ENCODE data around the gene SIDT2.

The SIDT2 gene

DNA sequence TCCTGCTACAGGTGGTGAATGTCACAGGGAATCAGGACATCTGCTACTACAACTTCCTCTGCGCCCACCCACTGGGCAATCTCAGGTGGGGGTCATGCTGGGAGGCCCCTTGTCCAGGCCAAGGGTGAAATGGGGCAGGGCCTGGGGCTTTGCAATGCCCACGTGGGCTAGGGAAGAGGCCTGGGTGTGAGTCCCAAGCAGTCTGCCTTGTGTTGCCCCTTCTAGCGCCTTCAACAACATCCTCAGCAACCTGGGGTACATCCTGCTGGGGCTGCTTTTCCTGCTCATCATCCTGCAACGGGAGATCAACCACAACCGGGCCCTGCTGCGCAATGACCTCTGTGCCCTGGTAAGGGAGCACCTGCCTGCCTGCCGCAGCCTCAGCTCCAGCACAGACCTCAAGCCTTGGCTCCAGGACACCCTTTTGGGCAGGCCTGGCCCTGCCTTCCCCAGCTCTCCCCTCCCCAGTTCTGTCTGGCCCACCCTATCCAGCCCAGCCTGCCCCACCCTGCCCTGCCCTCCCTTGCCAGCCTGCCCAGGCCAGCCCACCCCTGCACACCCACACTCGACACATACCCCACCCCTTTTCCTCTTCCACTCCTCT is 11.5 kb downstream of the SIDT2 start:
- H3K4me3 ChIP-seq (ENCODE audit: low read depth, low read length) = no peak overlapping the region
- TF ChIP-seq, protein P1, sequence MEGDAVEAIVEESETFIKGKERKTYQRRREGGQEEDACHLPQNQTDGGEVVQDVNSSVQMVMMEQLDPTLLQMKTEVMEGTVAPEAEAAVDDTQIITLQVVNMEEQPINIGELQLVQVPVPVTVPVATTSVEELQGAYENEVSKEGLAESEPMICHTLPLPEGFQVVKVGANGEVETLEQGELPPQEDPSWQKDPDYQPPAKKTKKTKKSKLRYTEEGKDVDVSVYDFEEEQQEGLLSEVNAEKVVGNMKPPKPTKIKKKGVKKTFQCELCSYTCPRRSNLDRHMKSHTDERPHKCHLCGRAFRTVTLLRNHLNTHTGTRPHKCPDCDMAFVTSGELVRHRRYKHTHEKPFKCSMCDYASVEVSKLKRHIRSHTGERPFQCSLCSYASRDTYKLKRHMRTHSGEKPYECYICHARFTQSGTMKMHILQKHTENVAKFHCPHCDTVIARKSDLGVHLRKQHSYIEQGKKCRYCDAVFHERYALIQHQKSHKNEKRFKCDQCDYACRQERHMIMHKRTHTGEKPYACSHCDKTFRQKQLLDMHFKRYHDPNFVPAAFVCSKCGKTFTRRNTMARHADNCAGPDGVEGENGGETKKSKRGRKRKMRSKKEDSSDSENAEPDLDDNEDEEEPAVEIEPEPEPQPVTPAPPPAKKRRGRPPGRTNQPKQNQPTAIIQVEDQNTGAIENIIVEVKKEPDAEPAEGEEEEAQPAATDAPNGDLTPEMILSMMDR (IDR thresholded peaks at IDR 0.05; ENCODE audit: low read depth, low read length, missing control alignments) = no peak
- no peak for DNase-seq (ENCODE audit: low read depth)

DNA sequence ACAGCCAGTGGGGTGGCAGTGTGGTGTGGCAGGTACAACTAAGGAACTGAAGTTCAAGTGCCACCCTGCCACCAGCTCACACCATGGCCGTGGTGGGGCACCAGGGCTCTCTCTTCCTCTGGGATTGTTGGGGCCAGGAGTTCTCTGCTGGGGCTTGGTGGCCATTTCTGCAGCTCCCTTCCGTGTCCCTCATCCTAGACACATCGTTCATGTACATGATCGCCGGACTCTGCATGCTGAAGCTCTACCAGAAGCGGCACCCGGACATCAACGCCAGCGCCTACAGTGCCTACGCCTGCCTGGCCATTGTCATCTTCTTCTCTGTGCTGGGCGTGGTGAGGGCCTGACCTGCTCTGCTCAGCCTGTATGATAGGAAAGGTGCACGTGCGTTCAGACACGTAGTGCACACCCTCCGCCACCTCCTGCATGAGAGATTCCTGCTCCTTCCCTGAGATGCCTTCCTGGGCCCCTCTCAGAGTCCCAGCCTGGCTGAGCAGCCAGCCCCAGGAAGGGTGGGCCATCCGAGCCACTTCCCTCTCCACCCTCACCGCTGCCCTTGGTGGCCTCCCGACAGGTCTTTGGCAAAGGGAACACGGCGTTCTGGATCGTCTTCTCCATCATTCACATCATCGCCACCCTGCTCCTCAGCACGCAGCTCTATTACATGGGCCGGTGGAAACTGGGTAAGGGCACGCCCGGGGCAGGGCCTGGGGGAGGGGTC is 13.3 kb downstream of the SIDT2 start:
- no peak overlapping the region for H3K4me3 ChIP-seq (ENCODE audit: low read depth, low read length)
- TF ChIP-seq, protein P1 (IDR thresholded peaks at IDR 0.05; ENCODE audit: low read depth, low read length, missing control alignments) = no peak
- DNase-seq (ENCODE audit: low read depth) = no peak

DNA sequence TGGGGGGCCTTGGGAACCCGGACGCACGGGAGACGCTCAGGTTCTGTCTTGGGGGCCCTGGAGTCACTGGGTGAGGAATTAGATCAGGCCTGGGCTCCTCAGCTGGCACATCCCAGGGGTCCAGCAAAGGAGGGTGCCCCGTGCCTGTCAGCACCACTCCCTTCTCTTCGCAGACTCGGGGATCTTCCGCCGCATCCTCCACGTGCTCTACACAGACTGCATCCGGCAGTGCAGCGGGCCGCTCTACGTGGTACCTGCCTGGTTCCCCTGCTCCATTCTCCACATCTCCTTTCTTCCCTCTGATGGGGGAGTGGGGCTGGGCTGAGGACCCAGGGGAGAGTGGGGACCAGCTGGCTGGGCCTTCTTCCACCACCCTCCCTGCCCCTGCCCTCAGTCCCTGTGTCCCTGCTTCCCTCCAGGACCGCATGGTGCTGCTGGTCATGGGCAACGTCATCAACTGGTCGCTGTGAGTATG is 13.9 kb downstream of the SIDT2 start:
- TF ChIP-seq, protein P1 (IDR thresholded peaks at IDR 0.05; ENCODE audit: low read depth, low read length, missing control alignments) = no peak
- DNase-seq (ENCODE audit: low read depth) = no peak
- H3K4me3 ChIP-seq (ENCODE audit: low read depth, low read length) = no peak overlapping the region

DNA sequence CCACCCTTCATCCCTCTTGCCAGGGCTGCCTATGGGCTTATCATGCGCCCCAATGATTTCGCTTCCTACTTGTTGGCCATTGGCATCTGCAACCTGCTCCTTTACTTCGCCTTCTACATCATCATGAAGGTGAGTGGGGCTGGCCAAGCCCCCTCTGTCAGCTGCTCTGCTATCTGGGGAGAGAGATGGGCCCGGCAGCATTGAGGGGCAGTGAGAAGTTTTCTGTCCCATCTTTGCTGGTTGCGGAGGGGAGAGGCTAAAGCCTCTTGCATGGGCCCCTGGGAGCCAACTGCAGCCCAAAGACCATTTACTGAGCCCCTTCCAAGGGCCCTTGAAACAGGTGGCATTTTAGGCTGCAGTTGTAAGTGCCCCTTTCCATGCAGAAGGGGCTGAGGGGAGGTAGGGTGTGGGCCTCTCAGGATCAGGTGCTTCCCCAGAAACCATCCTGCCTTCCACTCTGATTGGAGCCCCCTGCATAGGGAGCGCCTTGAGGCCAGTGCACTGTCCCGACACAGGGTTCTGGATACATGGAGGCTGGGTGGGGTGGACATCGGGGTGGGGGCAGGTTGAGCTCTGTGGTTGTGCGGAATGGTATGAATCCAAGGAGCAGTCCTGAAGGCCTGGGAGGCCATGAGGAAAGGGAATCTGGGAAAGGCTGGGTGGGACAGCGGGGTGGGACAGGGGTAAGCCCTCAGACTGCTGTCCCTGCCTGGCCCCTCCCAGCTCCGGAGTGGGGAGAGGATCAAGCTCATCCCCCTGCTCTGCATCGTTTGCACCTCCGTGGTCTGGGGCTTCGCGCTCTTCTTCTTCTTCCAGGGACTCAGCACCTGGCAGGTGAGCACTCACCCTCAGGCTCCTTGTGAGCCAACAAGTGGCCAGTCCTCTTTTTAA is 14.8 kb downstream of the SIDT2 start:
- DNase-seq (ENCODE audit: low read depth) = no peak
- TF ChIP-seq, protein P1 (IDR thresholded peaks at IDR 0.05; ENCODE audit: low read depth, low read length, missing control alignments) = no peak
- no peak overlapping the region for H3K4me3 ChIP-seq (ENCODE audit: low read depth, low read length)

DNA sequence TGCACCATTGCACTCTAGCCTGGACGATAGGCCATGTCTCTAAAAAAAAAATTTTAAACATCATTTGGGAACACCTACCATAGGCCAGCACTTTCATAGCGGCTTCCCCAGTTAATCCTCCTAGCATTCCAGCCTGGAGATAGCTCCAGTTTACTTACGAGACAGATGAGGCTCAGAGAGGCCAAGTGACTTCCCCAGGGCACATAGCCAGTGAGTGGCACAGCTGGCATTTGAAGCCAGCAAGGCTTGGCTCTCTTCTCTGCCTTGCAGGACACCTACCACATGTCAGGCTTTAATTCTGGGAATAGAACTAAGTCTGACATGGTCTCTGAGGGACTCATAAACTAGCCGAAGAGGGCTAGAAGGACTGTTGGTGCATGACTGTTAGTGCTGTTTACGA is 15.7 kb downstream of the SIDT2 start:
- TF ChIP-seq, protein P1 (IDR thresholded peaks at IDR 0.05; ENCODE audit: low read depth, low read length, missing control alignments) = no peak
- H3K4me3 ChIP-seq (ENCODE audit: low read depth, low read length) = no peak overlapping the region

DNA sequence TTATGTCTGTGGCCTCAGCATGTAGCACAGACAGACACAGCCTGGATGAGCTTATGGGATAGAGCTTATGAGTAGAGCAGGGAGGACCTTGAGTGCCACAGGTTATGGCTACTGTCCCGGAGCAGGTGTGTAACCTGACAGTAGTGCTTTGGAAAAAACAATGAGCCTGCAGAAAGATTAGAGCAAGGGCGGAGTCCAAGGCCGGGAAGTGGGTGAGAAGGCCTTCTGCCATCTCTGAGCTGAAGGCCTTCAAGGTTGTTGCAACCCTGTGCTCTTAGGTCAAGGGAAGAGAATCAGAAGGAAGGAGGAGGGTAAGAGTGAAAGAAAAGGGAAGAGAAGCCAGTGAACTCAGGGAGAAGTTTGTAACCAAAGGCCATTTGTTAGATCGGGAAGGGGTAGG is 16.7 kb downstream of the SIDT2 start:
- TF ChIP-seq, protein P1 (IDR thresholded peaks at IDR 0.05; ENCODE audit: low read depth, low read length, missing control alignments) = no peak
- no peak overlapping the region for H3K4me3 ChIP-seq (ENCODE audit: low read depth, low read length)
- DNase-seq (ENCODE audit: low read depth) = no peak

More for the DNA sequence above, 15.7 kb downstream of the SIDT2 start:
- no peak for DNase-seq (ENCODE audit: low read depth)
